HUES64 (cell line): ENCODE data around the gene EXOC2.
"Not testable (repeated sequence)": the region's sequence is repeated elsewhere in the genome, so short reads cannot be mapped to it uniquely, and the experiment has no call there.

Experiments
- H3K27ac ChIP-seq: 2 replicates; pipeline ENCODE4 v1.7.0; 2013; ENCODE audit warnings: low read depth, low read length, inconsistent platforms
- H3K27me3 ChIP-seq: 2 replicates; pipeline ENCODE4 v1.6.1; 2013; ENCODE audit warnings: mild to moderate bottlenecking, low read length; ENCODE audit not compliant: insufficient read depth
- H3K36me3 ChIP-seq: 2 replicates; pipeline ENCODE4 v1.6.1; 2013; ENCODE audit warnings: mild to moderate bottlenecking, low read length; ENCODE audit not compliant: insufficient read depth
- H3K4me1 ChIP-seq: 2 replicates; pipeline ENCODE4 v1.6.1; 2013; ENCODE audit warnings: mild to moderate bottlenecking, low read length, moderate library complexity; ENCODE audit not compliant: insufficient read depth
- H3K4me3 ChIP-seq: 2 replicates; pipeline ENCODE4 v1.5.1; 2013; ENCODE audit warnings: mild to moderate bottlenecking, low read length, moderate library complexity
- H3K9ac ChIP-seq: 2 replicates; pipeline ENCODE4 v1.6.1; 2013; ENCODE audit warnings: mild to moderate bottlenecking, low read depth, low read length
- H3K9me3 ChIP-seq: 2 replicates; pipeline ENCODE4 v1.6.1; 2013; ENCODE audit warnings: low read depth, low read length; ENCODE audit not compliant: insufficient read depth
- WGBS: fragments of 150-250, 120-280 bp; methylation state at CpG from one replicate; pipeline ENCODE4 v1.1.7; 2013; ENCODE audit warnings: missing lambda C conversion rate; 5-methylcytosine and 5-hydroxymethylcytosine counted together

EXOC2 gene

GRCh38 chr6:621931-622330 is 71.0 kb downstream of the EXOC2 start:
- no peak overlapping the region for H3K4me3 ChIP-seq
- WGBS = 97% methylated on average over 9 of the region's 9 CpGs
- H3K9ac ChIP-seq = no peak overlapping the region
- H3K27ac ChIP-seq = no peak overlapping the region
- H3K4me1 ChIP-seq = peaks cover 16% of the 10 kb centered on the region; the same call in 1 of the 2 replicates
- H3K9me3 ChIP-seq = no peaks in the 10 kb centered on the region
- peaks cover 33% of the 10 kb centered on the region for H3K36me3 ChIP-seq
- no peaks in the 10 kb centered on the region for H3K27me3 ChIP-seq

- WGBS = 93% methylated on average over 4 of the region's 4 CpGs
- Histone ChIP-seq H3K9me3 (no peaks in the 10 kb centered on the region), H3K36me3 (peaks cover 37% of the 10 kb centered on the region)
These were observed 72.0 kb downstream of the EXOC2 start for GRCh38 chr6:620950-621349.

GRCh38 chr6:620166-620565 is 72.8 kb downstream of the EXOC2 start:
- Histone ChIP-seq H3K27ac (no peak overlapping the region), H3K4me1 (0 out of 2 replicates have a peak, but pooled peaks cover 8% of the 10 kb centered on the region), H3K9ac (no peak overlapping the region), H3K9me3 (no peaks in the 10 kb centered on the region), H3K27me3 (no peaks in the 10 kb centered on the region), H3K4me3 (no peak overlapping the region), H3K36me3 (peaks cover 45% of the 10 kb centered on the region)
- whole genome bisulfite sequencing = 95% methylated on average over 11 of the region's 11 CpGs

More at GRCh38 chr6:620950-621349, 72.0 kb downstream of the EXOC2 start:
- peaks cover 11% of the 10 kb centered on the region; the same call in 1 of the 2 replicates for H3K4me1 ChIP-seq
- no peak overlapping the region for H3K27ac ChIP-seq
- no peak overlapping the region for H3K4me3 ChIP-seq
- no peaks in the 10 kb centered on the region for H3K27me3 ChIP-seq
- no peak overlapping the region for H3K9ac ChIP-seq

- Histone ChIP-seq H3K9me3 (no peaks in the 10 kb centered on the region), H3K36me3 (peaks cover 50% of the 10 kb centered on the region), H3K9ac (no peak overlapping the region), H3K27ac (no peak overlapping the region), H3K4me1 (0 out of 2 replicates have a peak, but pooled peaks cover 3% of the 10 kb centered on the region), H3K27me3 (no peaks in the 10 kb centered on the region), H3K4me3 (no peak overlapping the region)
- WGBS = 87% methylated on average over 9 of the region's 11 CpGs
These were observed 75.4 kb downstream of the EXOC2 start for GRCh38 chr6:617456-618100.

GRCh38 chr6:613981-614380 is 79.0 kb downstream of the EXOC2 start:
- no peak overlapping the region for H3K4me3 ChIP-seq
- H3K27me3 ChIP-seq = no peaks in the 10 kb centered on the region
- no peaks in the 10 kb centered on the region for H3K4me1 ChIP-seq
- no peak overlapping the region for H3K27ac ChIP-seq
- peaks cover 50% of the 10 kb centered on the region for H3K36me3 ChIP-seq
- H3K9ac ChIP-seq = no peak overlapping the region
- no peaks in the 10 kb centered on the region for H3K9me3 ChIP-seq
- WGBS = 93% methylated on average over 7 of the region's 7 CpGs

- H3K4me3 ChIP-seq = no peak overlapping the region
- no peak overlapping the region for H3K27ac ChIP-seq
- H3K9me3 ChIP-seq = no peaks in the 10 kb centered on the region
- H3K4me1 ChIP-seq = no peaks in the 10 kb centered on the region
- no peaks in the 10 kb centered on the region for H3K27me3 ChIP-seq
- no peak overlapping the region for H3K9ac ChIP-seq
- WGBS = 72% methylated on average over 4 of the region's 4 CpGs
- H3K36me3 ChIP-seq = peaks cover 41% of the 10 kb centered on the region
These were observed 81.0 kb downstream of the EXOC2 start for GRCh38 chr6:611928-612327.

GRCh38 chr6:610882-611281 is 82.1 kb downstream of the EXOC2 start:
- H3K9me3 ChIP-seq = no peaks in the 10 kb centered on the region
- no peaks in the 10 kb centered on the region for H3K27me3 ChIP-seq
- WGBS = 95% methylated on average over 2 of the region's 2 CpGs
- no peak overlapping the region for H3K4me3 ChIP-seq
- H3K36me3 ChIP-seq = peaks cover 43% of the 10 kb centered on the region
- H3K9ac ChIP-seq = no peak overlapping the region
- H3K27ac ChIP-seq = no peak overlapping the region
- H3K4me1 ChIP-seq = no peaks in the 10 kb centered on the region

GRCh38 chr6:609905-610304 is 83.0 kb downstream of the EXOC2 start:
- Histone ChIP-seq H3K4me1 (no peaks in the 10 kb centered on the region), H3K4me3 (no peak overlapping the region), H3K9me3 (no peaks in the 10 kb centered on the region), H3K9ac (no peak overlapping the region), H3K36me3 (peaks cover 33% of the 10 kb centered on the region), H3K27ac (no peak overlapping the region), H3K27me3 (no peaks in the 10 kb centered on the region)
- WGBS = 100% methylated on average over 4 of the region's 4 CpGs

- no peaks in the 10 kb centered on the region for H3K9me3 ChIP-seq
- H3K4me3 ChIP-seq = no peak overlapping the region
- no peak overlapping the region for H3K9ac ChIP-seq
- no peaks in the 10 kb centered on the region for H3K4me1 ChIP-seq
- WGBS = 96% methylated on average over 14 of the region's 14 CpGs
- H3K27me3 ChIP-seq = no peaks in the 10 kb centered on the region
- no peak overlapping the region for H3K27ac ChIP-seq
- H3K36me3 ChIP-seq = peaks cover 31% of the 10 kb centered on the region
These were observed 86.0 kb downstream of the EXOC2 start for GRCh38 chr6:606829-607379.

- not testable (repeated sequence) for H3K4me3 ChIP-seq
These were observed 87.0 kb downstream of the EXOC2 start for GRCh38 chr6:605895-606294.

GRCh38 chr6:604579-604978 is 88.4 kb downstream of the EXOC2 start:
- Histone ChIP-seq H3K27ac (no peak overlapping the region), H3K9me3 (no peaks in the 10 kb centered on the region), H3K27me3 (no peaks in the 10 kb centered on the region), H3K4me3 (no peak overlapping the region), H3K9ac (no peak overlapping the region), H3K36me3 (peaks cover 26% of the 10 kb centered on the region), H3K4me1 (no peaks in the 10 kb centered on the region)
- 95% methylated on average over 15 of the region's 15 CpGs for WGBS

More at GRCh38 chr6:605895-606294, 87.0 kb downstream of the EXOC2 start:
- not testable (repeated sequence) for H3K9ac ChIP-seq, H3K27ac ChIP-seq, H3K9me3 ChIP-seq, H3K27me3 ChIP-seq, H3K4me1 ChIP-seq
- 84% methylated on average over 5 of the region's 5 CpGs for WGBS
- H3K36me3 ChIP-seq = peaks cover 31% of the 10 kb centered on the region
